MM.1S (cell line): Measurements from ENCODE around the gene FBXL7.

Experiments used
- CTCF ChIP-seq: fragments of 300-600 bp; sonication (generic); IDR thresholded peaks from 2 replicates; pipeline ENCODE4 v1.5.1; 2016; ENCODE audit warnings: antibody characterized with exemption, low read length, mixed read lengths
- EZH2 ChIP-seq: fragments of 300-600 bp; sonication (generic); optimal IDR thresholded peaks from 2 replicates; pipeline ENCODE3; 2017; ENCODE audit warnings: low read depth, mild to moderate bottlenecking, antibody characterized with exemption, low read length, mixed read lengths
- EZH2phosphoT487 ChIP-seq: fragments of 300-600 bp; sonication (generic); IDR thresholded peaks from 2 replicates; pipeline ENCODE4 v1.6.1; 2018; ENCODE audit warnings: antibody characterized with exemption, low read length

- TF ChIP-seq CTCF (no peak), EZH2 (no peak), EZH2phosphoT487 (no peak)
These were observed 100.1 kb downstream of the FBXL7 start for GRCh38 chr5:15600035-15600434.
